GM12801 (cell line): ENCODE measurements around the gene SLC25A42.

Experiments used
- CTCF ChIP-seq: IDR thresholded peaks from one replicate; pipeline ENCODE4 v1.5.1; 2011; ENCODE audit warnings: control low read depth; ENCODE audit not compliant: insufficient read length; ENCODE audit errors: extremely low read depth

The SLC25A42 gene

GRCh38 chr19:19057720-19058119, 6.1 kb upstream of the SLC25A42 start:
- no peak for TF ChIP-seq CTCF

- no peak for TF ChIP-seq CTCF
Observed at GRCh38 chr19:19059018-19059836, 4.6 kb upstream of the SLC25A42 start.

- no peak for TF ChIP-seq CTCF
Observed at GRCh38 chr19:19059837-19060611, 3.8 kb upstream of the SLC25A42 start.

GRCh38 chr19:19061506-19061905, 2.3 kb upstream of the SLC25A42 start:
- no peak for TF ChIP-seq CTCF

- no peak for TF ChIP-seq CTCF
Observed at GRCh38 chr19:19062454-19063182, 1.2 kb upstream of the SLC25A42 start.

- no peak for TF ChIP-seq CTCF
Observed at GRCh38 chr19:19064098-19064722, 416 bp downstream of the SLC25A42 start.
